DOHH2 (cell line): ENCODE data around the gene VSIR.

ENCODE experiments used
- CTCF ChIP-seq: fragments of 200-600 bp; sonication (generic); IDR thresholded peaks from one replicate; pipeline ENCODE4 v1.5.1; 2014; ENCODE audit warnings: antibody characterized with exemption, mild to moderate bottlenecking, low read depth, low read length; ENCODE audit not compliant: poor library complexity, severe bottlenecking
- EZH2phosphoT487 ChIP-seq: fragments of 200-600 bp; sonication (generic); IDR thresholded peaks from 2 replicates; pipeline ENCODE4 v1.6.1; 2017; ENCODE audit warnings: borderline replicate concordance, mild to moderate bottlenecking, antibody characterized with exemption, low read length, moderate library complexity, mixed read lengths

GRCh38 chr10:71777213-71777985, 4.1 kb upstream of the VSIR start:
- TF ChIP-seq CTCF (no peak), EZH2phosphoT487 (no peak)
